OCI-LY1 (cell line): ENCODE measurements around the gene ALDH5A1.

Experiments used
- H2AFZ ChIP-seq: fragments of 200-600 bp; sonication (generic), shearing (Covaris generic); 2 replicates; pipeline ENCODE4 v1.6.0; 2014; ENCODE audit warnings: antibody characterized with exemption, mild to moderate bottlenecking, low read length
- H3F3A ChIP-seq: fragments of 200-600 bp; sonication (generic), shearing (Covaris generic); 2 replicates; pipeline ENCODE4 v1.6.0; 2014; ENCODE audit warnings: mild to moderate bottlenecking, antibody characterized with exemption, low read length, moderate library complexity; ENCODE audit not compliant: insufficient read depth
- H3K27ac ChIP-seq: fragments of 200-600 bp; sonication (generic); 2 replicates; pipeline ENCODE4 v1.5.1; 2014; ENCODE audit warnings: low read length, mixed run types, mild to moderate bottlenecking, low read depth; ENCODE audit not compliant: poor library complexity, severe bottlenecking
- H3K27me3 ChIP-seq: fragments of 200-600 bp; sonication (generic); 2 replicates; pipeline ENCODE4 v1.6.0; 2014; ENCODE audit warnings: antibody characterized with exemption, mild to moderate bottlenecking, low read length, moderate library complexity; ENCODE audit not compliant: insufficient read depth
- H3K36me3 ChIP-seq: fragments of 200-600 bp; sonication (generic); 2 replicates; pipeline ENCODE4 v1.6.1; 2014; ENCODE audit warnings: mild to moderate bottlenecking, antibody characterized with exemption, low read length, moderate library complexity, mixed read lengths; ENCODE audit not compliant: insufficient read depth
- H3K4me1 ChIP-seq: fragments of 200-600 bp; sonication (generic); 2 replicates; pipeline ENCODE4 v1.5.1; 2014; ENCODE audit warnings: mild to moderate bottlenecking, low read length, moderate library complexity; ENCODE audit not compliant: insufficient read depth, severe bottlenecking
- H3K4me2 ChIP-seq: fragments of 200-600 bp; sonication (generic), shearing (Covaris generic); 2 replicates; pipeline ENCODE4 v1.6.1; 2014; ENCODE audit warnings: low read length
- H3K4me3 ChIP-seq: fragments of 200-600 bp; sonication (generic); 2 replicates; pipeline ENCODE4 v1.5.1; 2014; ENCODE audit warnings: low read length, low read depth, mild to moderate bottlenecking, mixed read lengths; ENCODE audit not compliant: poor library complexity, severe bottlenecking
- H3K79me2 ChIP-seq: fragments of 200-600 bp; shearing (Covaris generic); 2 replicates; pipeline ENCODE4 v1.6.1; 2016; ENCODE audit warnings: mixed run types, low read length, mixed read lengths; ENCODE audit not compliant: insufficient read depth
- H3K9ac ChIP-seq: fragments of 200-600 bp; sonication (generic), shearing (Covaris generic); 2 replicates; pipeline ENCODE4 v1.6.1; 2014; ENCODE audit warnings: mild to moderate bottlenecking, low read length, mixed read lengths
- H3K9me2 ChIP-seq: fragments of 200-600 bp; sonication (generic), shearing (Covaris generic); 2 replicates; pipeline ENCODE4 v1.6.1; 2014; ENCODE audit warnings: low read depth, mild to moderate bottlenecking, low read length, mixed read lengths
- H3K9me3 ChIP-seq: fragments of 200-600 bp; shearing (Covaris generic); 2 replicates; pipeline ENCODE4 v1.6.1; 2014; ENCODE audit warnings: low read length, mixed read lengths
- H4K20me1 ChIP-seq: fragments of 200-600 bp; sonication (generic), shearing (Covaris generic); 2 replicates; pipeline ENCODE4 v1.6.0; 2016; ENCODE audit warnings: mild to moderate bottlenecking, low read length; ENCODE audit not compliant: insufficient read depth
- CTCF ChIP-seq: fragments of 200-600 bp; sonication (generic), shearing (Covaris generic); IDR thresholded peaks from 2 replicates; pipeline ENCODE4 v1.5.1; 2017; ENCODE audit warnings: mild to moderate bottlenecking, antibody characterized with exemption, low read length, moderate library complexity, mixed read lengths
- EZH2 ChIP-seq: fragments of 200-600 bp; sonication (generic), shearing (Covaris generic); IDR thresholded peaks from 2 replicates; pipeline ENCODE4 v1.8.0; 2017; ENCODE audit warnings: borderline replicate concordance, mixed run types, mild to moderate bottlenecking, antibody characterized with exemption, low read length, moderate library complexity, mixed read lengths

The ALDH5A1 gene

GRCh38 chr6:24458941-24459340, 35.8 kb upstream of the ALDH5A1 start:
- no peak overlapping the region for H3K27ac ChIP-seq
- no peaks in the 10 kb centered on the region for H3K79me2 ChIP-seq
- H3K9me3 ChIP-seq: no peaks in the 10 kb centered on the region
- no peaks in the 10 kb centered on the region for H4K20me1 ChIP-seq
- H2AFZ ChIP-seq: no peak overlapping the region
- H3K27me3 ChIP-seq: no peaks in the 10 kb centered on the region
- no peaks in the 10 kb centered on the region for H3K4me1 ChIP-seq
- H3K9me2 ChIP-seq: no peaks in the 10 kb centered on the region
- no peak overlapping the region for H3K4me2 ChIP-seq
- H3K36me3 ChIP-seq: peaks cover 11% of the 10 kb centered on the region; the same call in 1 of the 2 replicates
- H3K4me3 ChIP-seq: no peak overlapping the region
- no peaks in the 10 kb centered on the region for H3F3A ChIP-seq
- H3K9ac ChIP-seq: no peak overlapping the region
- TF ChIP-seq EZH2 (no peak), CTCF (no peak)

- H3K27me3 ChIP-seq: no peaks in the 10 kb centered on the region
- H3K36me3 ChIP-seq: peaks cover 11% of the 10 kb centered on the region; the same call in 1 of the 2 replicates
- no peak overlapping the region for H3K9ac ChIP-seq
- H3K79me2 ChIP-seq: no peaks in the 10 kb centered on the region
- no peak overlapping the region for H2AFZ ChIP-seq
- no peaks in the 10 kb centered on the region for H4K20me1 ChIP-seq
- no peak overlapping the region for H3K4me2 ChIP-seq
- H3K9me2 ChIP-seq: no peaks in the 10 kb centered on the region
- H3F3A ChIP-seq: no peaks in the 10 kb centered on the region
- no peak overlapping the region for H3K4me3 ChIP-seq
- H3K4me1 ChIP-seq: no peaks in the 10 kb centered on the region
- no peaks in the 10 kb centered on the region for H3K9me3 ChIP-seq
- no peak overlapping the region for H3K27ac ChIP-seq
- TF ChIP-seq EZH2: no peak
- TF ChIP-seq CTCF: no peak
These were observed 33.8 kb upstream of the ALDH5A1 start for GRCh38 chr6:24460966-24461365.

- no peak for TF ChIP-seq EZH2
- TF ChIP-seq CTCF: no peak
- Histone ChIP-seq H3K9me3 (no peaks in the 10 kb centered on the region), H3K4me1 (no peaks in the 10 kb centered on the region)
These were observed 30.3 kb upstream of the ALDH5A1 start for GRCh38 chr6:24464253-24465038.

More at GRCh38 chr6:24464253-24465038, 30.3 kb upstream of the ALDH5A1 start:
- Histone ChIP-seq H3K27me3 (no peaks in the 10 kb centered on the region), H3K4me2 (no peak overlapping the region), H3K9me2 (no peaks in the 10 kb centered on the region), H3K9ac (no peak overlapping the region), H3K79me2 (no peaks in the 10 kb centered on the region), H3K36me3 (peaks cover 15% of the 10 kb centered on the region), H4K20me1 (no peaks in the 10 kb centered on the region), H3K27ac (no peak overlapping the region), H3K4me3 (no peak overlapping the region), H2AFZ (no peak overlapping the region), H3F3A (no peaks in the 10 kb centered on the region)
